Muscle of leg (tissue), 11 donors: ENCODE results near the gene TACC2. TPM values are rescaled to one million over a fixed set of nuclear protein-coding genes. Genes with fewer than 3 reads are reported as not detected.
"Not testable (repeated sequence)": the region's sequence is repeated elsewhere in the genome, so short reads cannot be mapped to it uniquely, and the experiment has no call there.

Experiments used
- DNase-seq: peaks from one replicate; pipeline ENCODE4 v3.0.0; 2013
- H3K27ac ChIP-seq: one replicate; pipeline ENCODE4 v1.5.1; 2013; ENCODE audit warnings: mild to moderate bottlenecking, low read length, control low read depth
- H3K27me3 ChIP-seq: one replicate; pipeline ENCODE4 v1.6.1; 2013; ENCODE audit warnings: low read length; ENCODE audit not compliant: control insufficient read depth, insufficient read depth
- H3K36me3 ChIP-seq: one replicate; pipeline ENCODE4 v1.6.1; 2013; ENCODE audit warnings: low read length; ENCODE audit not compliant: control insufficient read depth, insufficient read depth
- H3K4me1 ChIP-seq: one replicate; pipeline ENCODE4 v1.6.1; 2013; ENCODE audit warnings: low read length; ENCODE audit not compliant: control insufficient read depth, insufficient read depth
- H3K4me3 ChIP-seq: one replicate; pipeline ENCODE4 v1.5.1; 2013; ENCODE audit warnings: low read length, control low read depth
- H3K9me3 ChIP-seq: replicated peaks from 2 replicates; pipeline ENCODE4 v1.6.1; 2013; ENCODE audit warnings: low read depth, low read length; ENCODE audit not compliant: control insufficient read depth
- WGBS: methylation state at CpG from one replicate; pipeline ENCODE4 v1.1.5; 2013; ENCODE audit warnings: missing lambda C conversion rate; ENCODE audit not compliant: insufficient coverage; 5-methylcytosine and 5-hydroxymethylcytosine counted together
- polyA plus RNA-seq, 8 donors: library from polyadenylated mRNA; unstranded; fragments of 120-200 nt; gene quantifications; one replicate each; pipeline versions ENCODE4 v1.2.1 to v1.2.3, GENCODE V29; 2013; ENCODE audit warnings: inconsistent platforms in 1 of 8, low replicate concordance in 1 of 8; ENCODE audit not compliant: insufficient read length in 8 of 8, insufficient read depth in 1 of 8
- total RNA-seq: library from RNA; stranded (reverse); fragments of 120-200 nt; gene quantifications from one replicate; pipeline ENCODE4 v1.2.4, GENCODE V29; 2013

The TACC2 gene
- total and polyA plus RNA-seq, 9 donors: 53.6 to 132 (median 104) TPM

DNA sequence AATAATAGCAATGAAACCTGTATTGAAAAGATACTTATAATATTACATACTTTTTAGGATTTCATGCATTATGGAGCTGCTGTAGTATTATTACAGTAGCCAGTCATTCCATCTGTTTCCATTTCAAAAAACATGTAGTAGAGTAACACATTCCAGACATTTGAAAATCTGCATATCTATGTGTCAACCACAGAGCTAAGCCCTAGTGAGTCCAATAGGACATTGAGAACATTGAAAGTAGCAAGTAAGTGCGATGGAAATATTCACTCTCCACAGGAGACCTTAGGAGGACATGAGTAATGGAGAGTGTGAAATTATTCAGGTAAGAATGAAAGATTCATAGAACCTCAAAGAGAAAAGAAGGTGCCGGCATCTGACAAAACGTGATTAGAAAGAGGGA lies 29.3 kb upstream of the TACC2 start:
- DNase-seq: no peak
- no CpG with 5 or more reads among the region's 3 CpGs for WGBS
- H3K27me3 ChIP-seq: no peaks in the 10 kb centered on the region
- H3K9me3 ChIP-seq: no peaks in the 10 kb centered on the region
- H3K27ac ChIP-seq: no peak overlapping the region
- H3K36me3 ChIP-seq: peaks cover 31% of the 10 kb centered on the region
- no peak overlapping the region for H3K4me3 ChIP-seq
- H3K4me1 ChIP-seq: no peaks in the 10 kb centered on the region

DNA sequence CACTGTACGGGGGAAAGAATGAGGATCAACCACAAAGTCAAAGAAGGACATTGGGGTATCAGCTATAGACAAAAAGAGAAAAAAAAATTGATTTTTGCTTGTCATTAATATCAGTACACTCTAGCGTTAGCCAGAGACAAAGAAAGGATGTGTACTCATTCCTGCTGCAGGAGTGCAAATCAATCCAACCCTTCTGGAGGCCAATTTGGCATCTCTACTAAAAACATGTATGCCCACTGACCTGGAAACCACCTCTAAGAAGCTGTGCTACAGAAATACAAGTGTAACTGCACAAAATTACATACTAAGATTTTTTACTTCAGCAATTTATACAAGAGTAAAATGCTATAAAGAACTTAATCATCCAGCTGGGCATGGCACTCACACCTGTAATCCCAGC lies 27.5 kb upstream of the TACC2 start:
- no peak overlapping the region for H3K27ac ChIP-seq
- no CpG with 5 or more reads among the region's 2 CpGs for WGBS
- H3K4me3 ChIP-seq: no peak overlapping the region
- no peaks in the 10 kb centered on the region for H3K27me3 ChIP-seq
- no peaks in the 10 kb centered on the region for H3K4me1 ChIP-seq
- H3K9me3 ChIP-seq: no peaks in the 10 kb centered on the region
- no peak for DNase-seq
- H3K36me3 ChIP-seq: peaks cover 39% of the 10 kb centered on the region

DNA sequence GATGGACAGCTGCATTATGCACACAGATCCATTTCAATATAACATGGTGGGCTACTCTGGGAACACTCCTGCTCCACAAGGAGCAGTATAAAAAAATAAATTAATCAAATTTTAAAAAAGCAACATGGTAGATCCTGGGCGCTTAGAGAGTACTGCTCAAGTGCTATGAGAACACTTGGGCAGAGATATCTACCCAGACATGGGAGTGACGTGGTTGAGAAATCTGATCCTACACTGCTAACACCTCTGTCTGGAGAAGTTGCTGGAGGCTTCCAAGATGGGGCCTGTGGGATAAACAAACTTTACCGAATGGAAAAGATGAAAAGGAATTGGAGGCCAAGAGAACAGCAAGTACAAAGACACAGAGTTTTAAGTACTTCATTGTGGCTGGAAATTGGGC lies 23.0 kb upstream of the TACC2 start:
- Histone ChIP-seq H3K36me3 (peaks cover 56% of the 10 kb centered on the region), H3K27me3 (no peaks in the 10 kb centered on the region), H3K27ac (no peak overlapping the region), H3K4me3 (no peak overlapping the region), H3K4me1 (no peaks in the 10 kb centered on the region), H3K9me3 (no peaks in the 10 kb centered on the region)
- DNase-seq: no peak
- WGBS: no CpG with 5 or more reads among the region's 3 CpGs

DNA sequence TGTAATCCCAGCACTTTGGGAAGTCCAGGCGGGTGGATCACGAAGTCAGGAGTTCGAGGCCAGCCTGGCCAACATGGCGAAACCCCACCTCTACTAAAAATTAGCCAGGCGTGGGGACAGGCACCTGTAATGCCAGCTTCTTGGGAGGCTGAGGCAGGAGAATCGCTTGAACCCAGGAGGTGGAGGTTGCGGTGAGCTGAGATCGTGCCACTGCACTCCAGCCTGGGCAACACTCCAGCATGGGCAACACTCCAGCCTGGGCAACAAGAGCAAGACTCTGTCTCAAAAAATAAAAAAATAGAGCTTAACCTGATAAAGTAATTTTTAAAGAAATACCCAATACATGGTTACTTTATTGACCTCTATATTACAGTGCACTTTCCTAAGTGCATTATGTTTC lies 19.9 kb upstream of the TACC2 start:
- H3K27ac ChIP-seq, H3K4me3 ChIP-seq, H3K4me1 ChIP-seq, H3K9me3 ChIP-seq, H3K27me3 ChIP-seq, DNase-seq: not testable (repeated sequence)
- WGBS: 88% methylated on average over 7 of the region's 8 CpGs
- H3K36me3 ChIP-seq: peaks cover 56% of the 10 kb centered on the region

DNA sequence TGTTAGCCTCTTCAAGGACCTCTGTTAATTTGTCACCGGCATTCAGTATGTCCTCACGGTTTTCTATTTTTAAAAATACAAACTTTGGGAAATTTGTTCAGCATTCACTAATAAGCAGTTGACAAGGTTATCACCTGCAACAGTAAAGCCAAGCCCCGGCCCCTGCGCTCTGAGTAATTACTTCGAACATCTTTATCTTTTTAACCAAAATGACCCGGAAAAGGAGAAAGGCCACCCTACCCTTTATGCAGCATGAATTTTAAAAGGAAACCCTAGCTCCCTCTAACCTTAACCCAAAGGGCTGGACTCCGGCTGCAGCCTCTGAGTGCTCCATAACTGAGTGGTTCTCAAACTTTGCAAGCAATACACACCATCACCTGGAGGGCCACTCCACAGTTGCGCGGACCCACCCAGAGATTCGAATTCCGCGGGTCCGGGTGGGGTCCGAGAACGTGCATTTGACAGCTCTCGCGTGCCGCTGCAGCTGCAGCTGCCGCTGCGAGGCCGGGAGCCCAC lies 14.9 kb upstream of the TACC2 start:
- Histone ChIP-seq H3K27me3 (no peaks in the 10 kb centered on the region), H3K27ac (peak overlapping the region; percentile 89), H3K36me3 (peaks cover 16% of the 10 kb centered on the region), H3K9me3 (no peaks in the 10 kb centered on the region), H3K4me3 (peak overlapping the region; percentile 76), H3K4me1 (peaks cover 14% of the 10 kb centered on the region)
- 7% methylated on average over 18 of the region's 21 CpGs for WGBS
- no peak for DNase-seq

DNA sequence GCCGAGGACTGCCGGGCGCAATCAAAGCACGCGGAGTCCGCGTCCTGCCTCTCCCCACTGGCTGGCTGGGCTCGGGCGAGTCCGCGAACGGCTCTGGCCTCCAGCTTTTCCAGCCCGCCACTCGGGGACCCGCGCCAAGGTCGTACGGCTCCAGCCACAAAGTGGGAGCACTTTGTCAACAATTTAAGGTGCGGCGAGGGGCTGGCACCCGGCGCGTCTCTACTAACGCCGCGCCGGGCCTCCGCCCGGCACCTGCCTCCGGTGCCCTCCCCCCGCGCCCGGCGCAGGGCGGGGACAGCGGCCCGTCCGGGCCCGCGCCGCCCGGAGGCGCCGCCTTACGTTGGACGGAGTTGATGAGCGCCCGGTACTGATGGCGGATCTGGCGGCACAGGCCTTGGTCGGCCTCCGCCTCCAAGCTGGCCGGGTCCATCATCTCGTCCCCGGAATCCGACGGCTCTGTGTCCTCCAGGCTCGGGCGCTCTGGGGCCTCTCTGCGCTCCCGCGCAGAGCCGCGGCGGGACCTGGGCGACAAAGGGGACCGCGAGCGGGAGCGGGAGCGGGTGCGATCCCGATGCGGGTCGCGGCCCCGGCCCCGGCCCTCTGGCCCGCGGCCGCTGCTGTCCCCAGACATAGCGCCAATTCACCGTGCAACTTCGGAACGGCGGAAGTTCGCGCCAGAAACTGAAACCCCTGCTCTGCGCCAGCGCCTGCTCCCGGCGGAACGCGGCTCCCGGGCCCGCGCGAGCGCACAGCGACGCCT lies 14.2 kb upstream of the TACC2 start, which contains the start of gene NSMCE4A:
NSMCE4A (minus strand) TSS at position 683 of the 760 bp plus-strand sequence; CDS start at position 631, 52 bp downstream.
- H3K36me3 ChIP-seq: peaks cover 13% of the 10 kb centered on the region
- WGBS: under 1% methylated on average over 101 of the region's 101 CpGs
- H3K4me1 ChIP-seq: peaks cover 14% of the 10 kb centered on the region
- DNase-seq: peak; percentile 89
- peak within 1 kb of the TSS; percentile 89 for H3K27ac ChIP-seq
- no peaks in the 10 kb centered on the region for H3K27me3 ChIP-seq
- no peaks in the 10 kb centered on the region for H3K9me3 ChIP-seq
- H3K4me3 ChIP-seq: peak within 1 kb of the TSS; percentile 76

DNA sequence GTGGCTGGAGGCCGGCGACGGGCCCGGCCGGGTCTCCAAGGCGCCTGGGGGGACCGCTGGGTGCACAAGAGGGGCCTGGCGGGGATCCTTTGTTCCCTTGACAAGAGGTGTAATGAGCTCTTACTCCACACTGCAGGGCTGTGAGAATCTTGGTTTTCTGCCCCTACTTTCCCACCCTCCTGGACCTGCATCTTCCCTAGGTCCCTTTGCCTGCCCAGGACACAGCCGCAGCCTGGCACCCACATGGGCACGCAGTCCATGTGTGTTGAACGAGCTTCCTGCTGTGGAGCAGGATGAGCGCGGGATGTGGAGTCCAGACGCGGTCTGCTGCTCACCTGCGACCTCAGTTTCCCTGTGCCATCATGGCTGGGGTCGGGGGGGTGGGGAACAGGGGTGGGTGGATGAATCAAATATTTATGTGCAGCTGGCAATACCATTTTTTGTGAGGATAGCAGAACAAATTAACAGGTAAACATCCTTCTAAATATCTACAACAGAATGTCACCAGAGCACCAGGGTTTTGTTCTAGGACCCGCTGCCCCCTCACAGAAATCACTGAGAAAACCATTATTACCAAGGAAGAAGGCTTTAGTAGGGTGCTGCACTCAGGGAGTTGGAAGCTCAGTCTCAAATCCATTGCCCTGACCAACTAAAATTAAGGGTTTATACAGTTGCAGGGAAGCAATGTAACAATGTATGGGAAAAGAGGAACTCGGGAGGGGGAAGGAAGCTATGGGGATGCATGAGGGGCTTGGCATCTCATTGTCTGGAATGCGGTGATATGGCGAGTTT lies 13.5 kb upstream of the TACC2 start:
- H3K27ac ChIP-seq: peak overlapping the region; percentile 89
- H3K9me3 ChIP-seq: no peaks in the 10 kb centered on the region
- peaks cover 14% of the 10 kb centered on the region for H3K4me1 ChIP-seq
- peak overlapping the region; percentile 76 for H3K4me3 ChIP-seq
- no peak for DNase-seq
- H3K27me3 ChIP-seq: no peaks in the 10 kb centered on the region
- H3K36me3 ChIP-seq: peaks cover 9% of the 10 kb centered on the region
- WGBS: 62% methylated on average over 8 of the region's 21 CpGs

DNA sequence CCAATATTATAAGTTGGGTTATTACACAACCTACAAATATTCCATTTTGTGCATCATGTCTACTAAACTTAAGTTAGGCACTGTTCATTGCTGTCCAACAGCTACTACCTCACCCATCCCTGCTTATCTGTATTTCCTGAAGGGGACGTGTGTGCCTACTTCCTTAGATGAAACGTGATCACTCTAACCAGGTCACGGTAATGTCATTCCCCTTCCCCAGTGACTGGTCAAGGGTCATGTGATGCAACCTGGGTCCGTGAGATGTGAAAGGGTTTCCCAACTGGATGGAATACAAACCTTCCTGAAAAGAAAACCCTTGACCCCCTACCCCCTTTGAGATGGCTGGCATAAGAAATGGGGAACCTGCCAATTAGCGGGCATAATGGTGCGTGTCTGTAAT lies 12.4 kb upstream of the TACC2 start:
- Histone ChIP-seq H3K4me3 (no peak overlapping the region), H3K36me3 (peaks cover 6% of the 10 kb centered on the region), H3K27ac (no peak overlapping the region), H3K4me1 (peaks cover 14% of the 10 kb centered on the region), H3K9me3 (no peaks in the 10 kb centered on the region), H3K27me3 (no peaks in the 10 kb centered on the region)
- no peak for DNase-seq
- WGBS: 84% methylated on average over 3 of the region's 6 CpGs

DNA sequence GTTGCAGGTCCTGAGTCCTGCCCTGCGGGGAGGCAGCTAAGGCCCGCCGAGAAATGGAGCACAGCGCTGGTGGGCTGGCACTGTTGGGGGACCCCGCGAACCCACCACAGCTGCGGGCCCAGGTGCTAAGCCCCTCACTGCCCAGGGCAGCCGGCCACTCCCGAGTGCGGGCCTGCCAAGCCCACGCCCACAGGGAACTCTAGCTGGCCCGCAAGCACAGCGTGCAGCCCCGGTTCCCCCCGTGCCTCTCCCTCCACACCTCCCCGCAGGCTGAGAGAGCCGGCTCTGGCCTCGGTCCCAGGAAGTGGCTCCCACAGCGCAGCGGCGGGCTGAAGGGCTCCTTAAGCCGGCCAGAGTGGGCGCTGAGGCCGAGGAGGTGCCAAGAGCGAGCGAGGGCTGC lies 10.5 kb upstream of the TACC2 start:
- Histone ChIP-seq H3K36me3 (no peaks in the 10 kb centered on the region), H3K4me1 (peaks cover 10% of the 10 kb centered on the region), H3K9me3 (no peaks in the 10 kb centered on the region), H3K4me3 (no peak overlapping the region), H3K27me3 (no peaks in the 10 kb centered on the region), H3K27ac (no peak overlapping the region)
- no peak for DNase-seq
- 88% methylated on average over 16 of the region's 26 CpGs for WGBS

DNA sequence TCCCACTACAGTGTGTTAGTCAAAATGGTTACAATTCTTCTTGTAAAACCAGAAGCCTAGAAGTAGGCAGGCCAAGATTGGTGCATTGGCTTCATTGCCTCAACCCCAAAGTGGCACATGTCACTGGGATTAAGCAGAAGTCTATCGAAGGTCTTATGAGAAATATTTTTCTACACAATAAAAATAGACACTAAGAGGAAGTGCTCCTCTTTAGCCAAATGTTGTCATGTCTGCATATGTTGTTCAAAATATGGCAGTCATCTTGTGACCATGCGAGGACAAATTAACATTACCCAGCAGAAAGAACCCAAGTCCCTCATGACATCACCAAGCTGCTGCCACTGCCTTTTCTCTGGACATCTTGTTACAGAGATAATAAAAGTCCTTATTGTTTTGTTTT lies 7.6 kb upstream of the TACC2 start:
- Histone ChIP-seq H3K27ac (no peak overlapping the region), H3K36me3 (no peaks in the 10 kb centered on the region), H3K4me1 (no peaks in the 10 kb centered on the region), H3K4me3 (no peak overlapping the region), H3K9me3 (peaks cover 7% of the 10 kb centered on the region), H3K27me3 (no peaks in the 10 kb centered on the region)
- WGBS: no CpG with 5 or more reads among the region's 2 CpGs
- no peak for DNase-seq
